ENCODE results near the gene NOXO1.
A peak's percentile ranks its signal among the peaks of the same experiment; 100 is the strongest.

DNA sequence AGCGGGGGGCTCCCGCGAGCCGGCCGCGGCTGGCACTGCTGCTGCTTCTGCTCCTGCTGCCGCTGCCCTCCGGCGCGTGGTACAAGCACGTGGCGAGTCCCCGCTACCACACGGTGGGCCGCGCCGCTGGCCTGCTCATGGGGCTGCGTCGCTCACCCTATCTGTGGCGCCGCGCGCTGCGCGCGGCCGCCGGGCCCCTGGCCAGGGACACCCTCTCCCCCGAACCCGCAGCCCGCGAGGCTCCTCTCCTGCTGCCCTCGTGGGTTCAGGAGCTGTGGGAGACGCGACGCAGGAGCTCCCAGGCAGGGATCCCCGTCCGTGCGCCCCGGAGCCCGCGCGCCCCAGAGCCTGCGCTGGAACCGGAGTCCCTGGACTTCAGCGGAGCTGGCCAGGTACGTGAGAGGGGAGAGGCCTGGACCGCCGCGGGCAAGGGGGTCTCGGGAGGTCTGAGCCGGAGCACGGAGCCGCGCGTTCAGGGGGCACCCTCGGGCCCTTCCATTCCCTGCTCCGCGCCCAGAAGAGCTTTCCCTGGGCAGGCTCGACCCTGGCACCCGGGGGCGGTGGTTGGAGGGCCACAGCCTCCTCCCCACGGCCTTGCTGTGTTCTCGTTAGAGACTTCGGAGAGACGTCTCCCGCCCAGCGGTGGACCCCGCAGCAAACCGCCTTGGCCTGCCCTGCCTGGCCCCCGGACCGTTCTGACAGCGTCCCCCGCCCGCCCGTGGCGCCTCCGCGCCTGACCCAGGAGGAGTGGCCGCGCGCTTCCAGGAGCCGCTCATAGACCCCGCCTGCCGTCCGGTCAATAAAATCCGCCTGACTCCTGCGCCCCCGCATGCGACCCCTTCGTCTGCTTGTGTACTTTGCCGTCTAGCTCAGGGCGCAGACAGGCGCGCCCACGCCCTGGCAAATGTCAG lies 38.9 kb upstream of the NOXO1 start:
- TF ChIP-seq, protein P1, sequence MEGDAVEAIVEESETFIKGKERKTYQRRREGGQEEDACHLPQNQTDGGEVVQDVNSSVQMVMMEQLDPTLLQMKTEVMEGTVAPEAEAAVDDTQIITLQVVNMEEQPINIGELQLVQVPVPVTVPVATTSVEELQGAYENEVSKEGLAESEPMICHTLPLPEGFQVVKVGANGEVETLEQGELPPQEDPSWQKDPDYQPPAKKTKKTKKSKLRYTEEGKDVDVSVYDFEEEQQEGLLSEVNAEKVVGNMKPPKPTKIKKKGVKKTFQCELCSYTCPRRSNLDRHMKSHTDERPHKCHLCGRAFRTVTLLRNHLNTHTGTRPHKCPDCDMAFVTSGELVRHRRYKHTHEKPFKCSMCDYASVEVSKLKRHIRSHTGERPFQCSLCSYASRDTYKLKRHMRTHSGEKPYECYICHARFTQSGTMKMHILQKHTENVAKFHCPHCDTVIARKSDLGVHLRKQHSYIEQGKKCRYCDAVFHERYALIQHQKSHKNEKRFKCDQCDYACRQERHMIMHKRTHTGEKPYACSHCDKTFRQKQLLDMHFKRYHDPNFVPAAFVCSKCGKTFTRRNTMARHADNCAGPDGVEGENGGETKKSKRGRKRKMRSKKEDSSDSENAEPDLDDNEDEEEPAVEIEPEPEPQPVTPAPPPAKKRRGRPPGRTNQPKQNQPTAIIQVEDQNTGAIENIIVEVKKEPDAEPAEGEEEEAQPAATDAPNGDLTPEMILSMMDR (optimal IDR thresholded peaks at IDR 0.05 in 1 of 3, IDR thresholded peaks at IDR 0.05 in 1 of 3, conservative IDR thresholded peaks at IDR 0.05 in 1 of 3; ENCODE audit: extremely low read depth in 1 of 3, insufficient read depth in 2 of 3, low read length in 3 of 3) = no peak
- peak; percentile 52 for TF ChIP-seq EZH2 (IDR thresholded peaks at IDR 0.05; ENCODE audit: low read length)

Data from keratinocyte (primary cell).